Measurements from ENCODE around the gene KRT16.
"Not testable (repeated sequence)": the region's sequence is repeated elsewhere in the genome, so short reads cannot be mapped to it uniquely, and the experiment has no call there.

Gene KRT16

GRCh38 chr17:41583137-41584127 is 29.1 kb downstream of the KRT16 start:
- no peak for DNase-seq (ENCODE audit: low read depth)

GRCh38 chr17:41582061-41582968 is 30.3 kb downstream of the KRT16 start:
- not testable (repeated sequence) for DNase-seq (ENCODE audit: low read depth)

- no peak for DNase-seq (ENCODE audit: low read depth)
Measured at GRCh38 chr17:41581366-41582060, 31.1 kb downstream of the KRT16 start.

- DNase-seq (ENCODE audit: low read depth) = no peak
Measured at GRCh38 chr17:41580687-41581365, 31.7 kb downstream of the KRT16 start.

GRCh38 chr17:41580244-41580575 is 32.4 kb downstream of the KRT16 start:
- no peak for DNase-seq (ENCODE audit: low read depth)

- peak; percentile 46 for DNase-seq (ENCODE audit: low read depth)
Measured at GRCh38 chr17:41579484-41580243, 32.9 kb downstream of the KRT16 start.

- DNase-seq (ENCODE audit: low read depth) = no peak
Measured at GRCh38 chr17:41578971-41579370, 33.6 kb downstream of the KRT16 start.

- DNase-seq (ENCODE audit: low read depth) = no peak
Measured at GRCh38 chr17:41578538-41578937, 34.0 kb downstream of the KRT16 start.

- DNase-seq (ENCODE audit: low read depth) = not testable (repeated sequence)
Measured at GRCh38 chr17:41576740-41577139, 35.8 kb downstream of the KRT16 start.

- no peak for DNase-seq (ENCODE audit: low read depth)
Measured at GRCh38 chr17:41575336-41575735, 37.2 kb downstream of the KRT16 start.

GRCh38 chr17:41571561-41572434 is 40.8 kb downstream of the KRT16 start, which contains the start of gene KRT9:
Gene KRT9, minus strand, starts transcription at chr17:41572059. Its CDS starts 67 bp downstream, at chr17:41571992.
- no peak for DNase-seq (ENCODE audit: low read depth)

GRCh38 chr17:41567317-41567716 is 45.2 kb downstream of the KRT16 start:
- DNase-seq (ENCODE audit: low read depth) = no peak

- no peak for DNase-seq (ENCODE audit: low read depth)
Measured at GRCh38 chr17:41565338-41565737, 47.2 kb downstream of the KRT16 start.

- no peak for DNase-seq (ENCODE audit: low read depth)
Measured at GRCh38 chr17:41563607-41564170, 48.9 kb downstream of the KRT16 start.

GRCh38 chr17:41561554-41561953 is 51.0 kb downstream of the KRT16 start:
- DNase-seq (ENCODE audit: low read depth) = no peak

Measured in T follicular helper cell (primary cell).